ENCODE data around the gene NXPE1.

The NXPE1 gene

GRCh38 chr11:114562166-114562916 is 2.7 kb upstream of the NXPE1 start:
- no peak for DNase-seq

- no peak for DNase-seq
Observed at GRCh38 chr11:114556135-114556534, 3.5 kb downstream of the NXPE1 start.

GRCh38 chr11:114553642-114554041 is 6.0 kb downstream of the NXPE1 start:
- no peak for DNase-seq

- DNase-seq = no peak
Observed at GRCh38 chr11:114551060-114551459, 8.6 kb downstream of the NXPE1 start.

- DNase-seq = no peak
Observed at GRCh38 chr11:114525682-114526081, 34.0 kb downstream of the NXPE1 start.

GRCh38 chr11:114524122-114524521 is 35.6 kb downstream of the NXPE1 start:
- no peak for DNase-seq

- no peak for DNase-seq
Observed at GRCh38 chr11:114522818-114523217, 36.9 kb downstream of the NXPE1 start.

- DNase-seq = no peak
Observed at GRCh38 chr11:114511538-114511937, 48.1 kb downstream of the NXPE1 start.

GRCh38 chr11:114511079-114511478 is 48.6 kb downstream of the NXPE1 start:
- no peak for DNase-seq

GRCh38 chr11:114501901-114502300 is 57.8 kb downstream of the NXPE1 start:
- no peak for DNase-seq

- no peak for DNase-seq
Observed at GRCh38 chr11:114499756-114500155, 59.9 kb downstream of the NXPE1 start.

- no peak for DNase-seq
Observed at GRCh38 chr11:114496915-114497314, 62.8 kb downstream of the NXPE1 start.

- no peak for DNase-seq
Observed at GRCh38 chr11:114483929-114484328, 75.8 kb downstream of the NXPE1 start.

GRCh38 chr11:114482114-114482513 is 77.6 kb downstream of the NXPE1 start:
- no peak for DNase-seq

- no peak for DNase-seq
Observed at GRCh38 chr11:114479331-114479730, 80.3 kb downstream of the NXPE1 start.

GRCh38 chr11:114478768-114479167 is 80.9 kb downstream of the NXPE1 start:
- DNase-seq = no peak

- DNase-seq = no peak
Observed at GRCh38 chr11:114478001-114478410, 81.7 kb downstream of the NXPE1 start.

GRCh38 chr11:114472661-114473060 is 87.0 kb downstream of the NXPE1 start:
- no peak for DNase-seq

Data from T1000 (cell line).